Measurements from ENCODE around the gene GATD1.

Gene GATD1

DNA sequence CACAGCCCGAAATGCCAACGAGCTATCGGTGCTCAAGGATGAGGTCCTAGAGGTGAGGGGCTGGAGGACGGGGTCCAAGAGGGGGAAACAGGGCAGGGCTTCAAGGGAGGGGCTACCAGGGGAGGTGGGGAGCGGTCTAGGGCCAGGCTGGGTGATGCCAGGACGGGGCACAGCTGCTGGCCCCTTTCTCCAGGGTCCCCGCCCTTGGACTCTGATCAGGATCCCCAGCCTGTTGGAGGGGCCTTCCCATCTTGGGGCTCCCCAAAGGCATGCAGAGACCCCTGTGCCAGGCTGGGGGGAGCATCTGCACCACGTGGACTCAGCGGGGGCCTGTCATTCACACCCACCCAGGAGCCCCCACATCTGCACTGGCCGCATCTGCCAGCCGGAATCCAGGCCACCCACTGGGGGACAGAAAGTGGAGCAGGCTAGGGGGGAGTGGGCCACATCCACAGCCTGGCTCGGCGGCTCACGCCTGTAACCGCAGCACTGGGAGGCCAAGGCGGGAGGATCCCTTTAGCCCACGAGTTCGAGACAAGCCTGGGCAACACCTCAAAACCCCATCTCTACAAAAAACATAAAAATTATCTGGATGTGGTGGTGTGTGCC is 52.4 kb downstream of the GATD1 start:
- no peak for DNase-seq

DNA sequence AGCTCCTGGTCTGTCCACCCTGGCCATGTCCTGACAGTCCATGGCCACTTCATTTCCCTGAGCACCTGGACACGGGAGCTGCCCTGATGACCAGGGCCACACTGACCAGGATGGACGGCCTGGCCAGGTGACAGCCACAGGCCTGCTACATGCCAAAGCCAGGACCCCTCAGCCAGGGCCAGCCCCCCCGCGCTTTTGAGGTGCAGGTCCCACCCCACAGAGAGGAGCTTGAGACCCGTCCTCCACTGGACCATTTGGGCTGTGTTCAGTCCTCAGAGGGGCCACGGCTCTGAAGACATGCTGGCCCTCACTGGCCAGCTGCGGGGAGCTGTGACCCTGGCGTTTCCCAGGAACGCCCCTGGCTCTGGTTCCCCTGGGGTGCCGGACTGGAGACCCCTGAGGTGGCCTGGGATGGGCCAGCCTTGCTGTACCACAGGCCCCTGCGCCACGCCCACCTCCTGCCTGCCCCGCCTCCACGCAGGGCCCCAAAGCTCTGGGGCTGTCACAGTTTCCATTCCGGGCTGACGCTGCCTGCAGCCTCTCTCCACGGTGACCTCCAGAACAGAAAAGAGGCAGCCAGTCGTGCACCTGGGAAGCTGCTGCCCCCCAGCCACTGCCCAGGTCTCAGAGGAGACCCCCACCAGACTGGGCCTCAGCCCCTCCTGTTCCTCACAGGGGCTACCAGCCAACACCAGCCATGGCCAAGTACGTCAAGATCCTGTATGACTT is 53.1 kb downstream of the GATD1 start:
- DNase-seq = peak; percentile 49

DNA sequence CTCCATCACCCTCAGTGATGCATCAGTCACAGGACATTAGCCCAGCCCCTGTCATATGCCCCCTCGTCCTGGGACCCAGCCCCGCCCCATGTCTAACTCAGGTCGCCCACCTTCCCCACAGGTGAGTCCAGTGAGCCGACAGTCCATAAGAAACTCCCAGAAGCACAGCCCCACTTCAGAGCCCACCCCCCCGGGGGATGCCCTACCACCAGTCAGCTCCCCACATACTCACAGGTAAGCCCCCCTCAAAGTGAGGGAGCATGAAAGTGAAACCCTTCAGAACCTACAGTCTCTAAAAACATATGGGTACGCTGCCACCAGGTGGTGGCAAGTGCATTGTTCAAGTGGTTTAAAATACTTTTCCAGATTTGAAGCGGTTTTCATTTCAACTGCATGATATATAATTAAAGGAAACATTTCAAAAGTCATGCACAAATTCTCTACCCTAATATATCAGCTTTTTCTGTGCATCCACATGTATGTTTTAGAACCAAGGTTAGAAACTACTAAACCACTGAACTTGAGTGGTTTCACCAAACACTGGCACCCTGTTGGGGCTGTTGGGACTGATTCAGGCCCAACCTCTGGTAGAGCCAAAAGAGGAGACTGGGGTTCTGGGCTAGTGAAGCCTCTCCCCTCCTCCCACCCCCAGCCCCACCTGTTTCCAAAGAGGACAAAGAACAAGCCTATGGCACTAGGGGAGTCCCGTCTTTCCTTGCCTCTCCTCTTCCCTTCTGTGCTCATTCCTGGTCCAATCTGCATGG is 54.0 kb downstream of the GATD1 start:
- DNase-seq = peak; percentile 59

DNA sequence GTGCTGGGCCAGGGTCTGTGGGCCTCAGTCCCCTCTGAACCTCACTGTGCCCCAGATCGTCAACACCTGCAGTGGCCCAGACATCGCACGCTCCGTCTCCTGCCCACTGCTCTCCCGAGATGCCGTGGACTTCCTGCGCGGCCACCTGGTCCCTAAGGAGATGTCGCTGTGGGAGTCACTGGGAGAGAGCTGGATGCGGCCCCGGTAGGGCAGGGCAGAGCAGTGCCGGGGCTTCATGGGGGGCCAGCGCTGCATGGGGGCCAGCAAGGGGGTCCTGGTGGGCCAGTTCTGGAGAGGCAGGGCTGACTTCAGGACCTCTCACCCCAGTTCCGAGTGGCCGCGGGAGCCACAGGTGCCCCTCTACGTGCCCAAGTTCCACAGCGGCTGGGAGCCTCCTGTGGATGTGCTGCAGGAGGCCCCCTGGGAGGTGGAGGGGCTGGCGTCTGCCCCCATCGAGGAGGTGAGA is 54.9 kb downstream of the GATD1 start:
- no peak for DNase-seq

GRCh38 chr11:721741-722345 is 55.4 kb downstream of the GATD1 start:
- DNase-seq = peak; percentile 65

GRCh38 chr11:721247-721740 is 56.0 kb downstream of the GATD1 start:
- no peak for DNase-seq

DNA sequence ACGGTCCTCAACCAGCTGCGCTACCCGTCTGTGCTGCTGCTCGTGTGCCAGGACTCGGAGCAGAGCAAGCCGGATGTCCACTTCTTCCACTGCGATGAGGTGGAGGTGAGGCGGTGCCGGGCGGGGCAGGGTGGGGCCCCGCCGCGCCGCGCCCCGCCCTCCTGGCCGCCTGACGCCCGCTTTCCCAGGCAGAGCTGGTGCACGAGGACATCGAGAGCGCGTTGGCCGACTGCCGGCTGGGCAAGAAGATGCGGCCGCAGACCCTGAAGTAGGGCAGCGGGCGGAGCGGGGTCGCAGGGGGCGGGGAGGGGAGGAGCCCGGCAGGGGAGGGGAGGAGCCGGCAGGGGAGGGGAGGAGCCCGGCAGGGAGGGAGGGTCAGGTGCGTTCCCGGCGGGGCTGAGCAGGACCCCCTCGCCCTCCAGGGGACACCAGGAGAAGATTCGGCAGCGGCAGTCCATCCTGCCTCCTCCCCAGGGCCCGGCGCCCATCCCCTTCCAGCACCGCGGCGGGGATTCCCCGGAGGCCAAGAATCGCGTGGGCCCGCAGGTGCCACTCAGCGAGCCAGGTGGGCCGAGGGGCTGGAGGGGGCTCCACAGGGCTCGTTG is 56.5 kb downstream of the GATD1 start:
- DNase-seq = peak; percentile 47

DNA sequence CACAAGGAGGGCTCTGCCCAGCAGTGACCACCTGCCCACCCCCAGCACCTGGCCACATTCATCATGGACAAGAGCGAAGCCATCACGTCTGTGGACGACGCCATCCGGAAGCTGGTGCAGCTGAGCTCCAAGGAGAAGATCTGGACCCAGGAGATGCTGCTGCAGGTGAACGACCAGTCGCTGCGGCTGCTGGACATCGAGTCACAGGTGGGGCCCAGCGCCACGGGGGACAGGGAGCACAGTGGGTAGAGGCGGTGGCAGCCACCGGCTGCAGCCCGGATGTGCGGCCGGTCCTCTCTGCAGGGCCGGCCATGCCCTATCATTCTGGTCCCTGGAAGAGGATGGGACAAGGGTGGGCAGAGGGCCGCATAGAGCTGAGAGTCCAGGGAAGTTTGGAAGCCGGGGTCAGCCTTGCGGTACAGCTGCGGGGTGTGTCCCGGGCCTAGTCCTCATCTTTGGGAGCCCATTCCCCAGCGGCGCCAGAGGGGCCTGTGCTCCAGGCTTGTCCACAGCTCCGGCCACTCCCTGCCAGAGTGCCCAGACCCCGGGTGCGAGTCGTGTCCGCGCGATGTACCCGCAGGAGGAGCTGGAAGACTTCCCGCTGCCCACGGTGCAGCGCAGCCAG is 57.2 kb downstream of the GATD1 start:
- DNase-seq = no peak

DNA sequence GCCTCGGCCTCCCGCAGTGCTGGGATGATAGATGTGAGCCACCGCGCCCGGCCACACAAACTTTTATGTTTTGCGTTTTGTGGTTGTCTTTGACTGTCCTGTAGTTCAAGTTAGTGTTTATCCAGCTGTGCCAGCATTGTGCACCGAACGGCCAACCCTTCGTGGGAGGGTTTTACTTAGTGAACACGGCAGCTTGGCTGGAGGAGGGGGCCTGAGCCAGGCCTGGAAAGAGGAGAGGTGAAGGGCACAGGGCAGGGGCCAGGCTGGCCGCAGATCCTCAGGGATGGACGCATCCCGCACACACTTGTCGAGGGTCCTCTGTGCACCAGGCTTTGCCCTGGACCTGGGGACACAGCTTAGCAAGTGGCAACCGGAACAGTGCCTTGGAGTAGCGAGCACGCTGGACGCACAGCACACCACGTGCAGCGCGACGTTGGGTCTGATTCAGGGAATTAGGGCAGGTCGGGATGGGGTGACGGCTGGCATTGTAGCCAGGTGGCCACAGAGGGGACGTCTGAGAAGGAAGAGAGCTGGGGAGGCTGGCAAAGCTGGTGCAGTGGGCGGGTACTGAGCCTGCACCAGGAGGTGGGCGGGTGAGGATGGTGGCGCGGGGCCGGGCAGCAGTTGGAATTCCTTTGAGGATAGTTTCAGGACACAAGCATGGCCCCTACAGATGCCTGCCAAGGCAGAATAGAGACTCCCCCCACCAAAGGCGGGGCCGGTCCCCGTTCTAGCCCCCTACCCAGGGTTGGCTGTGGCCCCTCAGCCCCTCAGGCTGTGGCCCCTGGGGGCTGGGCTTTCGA is 57.9 kb downstream of the GATD1 start:
- no peak for DNase-seq
